GM12872 (cell line): ENCODE results near the gene ARSI.

ENCODE experiments used
- CTCF ChIP-seq: IDR thresholded peaks from 3 replicates; pipeline ENCODE4 v1.5.1; 2011; ENCODE audit warnings: low read depth, mild to moderate bottlenecking, low read length, moderate library complexity; ENCODE audit not compliant: insufficient read depth

The ARSI gene

GRCh38 chr5:150335778-150336177 lies 33.1 kb upstream of the ARSI start:
- TF ChIP-seq CTCF = no peak

GRCh38 chr5:150333400-150333799 lies 30.7 kb upstream of the ARSI start:
- no peak for TF ChIP-seq CTCF

GRCh38 chr5:150329881-150330876 lies 27.5 kb upstream of the ARSI start:
- TF ChIP-seq CTCF = no peak

DNA sequence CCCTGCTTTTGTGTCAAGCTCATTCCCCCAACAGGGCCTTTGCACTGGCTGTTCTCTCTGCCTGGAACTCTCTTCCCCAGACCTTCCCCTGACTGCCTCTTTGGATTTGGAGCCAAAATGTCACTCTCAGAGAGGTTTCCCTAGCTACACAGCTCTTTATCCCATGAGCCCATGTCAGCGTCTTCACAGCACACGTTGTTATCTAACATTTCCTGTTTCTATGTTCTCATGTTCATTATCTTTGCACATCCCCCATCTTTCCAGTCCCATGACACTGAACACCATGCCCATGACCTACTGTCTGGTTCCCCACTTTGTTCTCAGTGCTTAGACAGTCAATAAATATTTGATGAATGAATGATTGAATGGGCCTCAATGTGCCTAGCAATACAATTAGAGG lies 26.3 kb upstream of the ARSI start:
- no peak for TF ChIP-seq CTCF

DNA sequence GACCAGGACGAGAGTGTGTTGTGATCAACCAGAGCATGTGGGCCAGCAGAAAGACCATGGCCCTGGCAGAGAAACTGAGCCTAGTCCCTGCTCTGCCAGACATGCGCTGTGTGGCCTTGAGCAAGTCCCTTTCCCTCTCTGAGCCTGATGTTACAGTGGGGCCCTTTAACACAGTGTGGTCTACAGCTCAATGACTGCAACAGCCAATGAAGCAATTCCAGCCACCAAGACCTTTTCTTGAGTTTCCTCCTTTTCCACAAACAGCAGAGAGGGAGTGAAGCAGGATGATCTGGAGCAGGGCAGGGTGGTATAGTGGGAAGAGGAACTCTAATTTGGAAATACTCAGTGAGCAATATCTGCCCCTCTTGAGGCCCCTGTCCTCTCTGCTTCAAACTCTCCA lies 25.8 kb upstream of the ARSI start:
- no peak for TF ChIP-seq CTCF

DNA sequence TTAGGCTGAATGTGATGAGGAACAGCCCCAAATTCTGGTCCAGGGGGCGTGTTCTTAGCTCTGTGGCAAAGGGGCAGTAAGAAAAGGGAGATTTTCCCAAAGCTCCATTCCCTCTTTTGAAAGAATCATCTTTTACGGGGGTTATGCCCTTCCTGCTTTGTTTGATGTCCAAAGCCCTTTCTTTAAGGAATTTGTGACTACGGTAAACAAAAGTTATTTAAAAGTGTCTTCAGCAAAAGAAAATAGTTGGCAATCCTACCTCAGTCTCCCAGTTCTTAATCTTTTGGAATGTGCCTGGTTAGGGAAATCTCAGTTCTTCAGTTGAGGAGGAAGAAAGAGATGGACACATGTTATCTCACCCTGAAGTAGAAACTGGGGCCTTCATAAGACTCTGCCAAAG lies 24.4 kb upstream of the ARSI start:
- no peak for TF ChIP-seq CTCF

- TF ChIP-seq CTCF = no peak
These were observed 24.0 kb upstream of the ARSI start for GRCh38 chr5:150326707-150327106.
